Choroid plexus epithelial cell (primary cell): ENCODE measurements around the gene MED10.

ENCODE experiments used
- DNase-seq: peaks from one replicate; pipeline ENCODE4 v3.0.0-alpha.2; 2010; ENCODE audit warnings: low read depth
- H3K4me3 ChIP-seq: 2 replicates; pipeline ENCODE4 v1.5.1; 2011; ENCODE audit warnings: low read depth, mild to moderate bottlenecking, control low read depth, low read length, moderate library complexity
- TF ChIP-seq, protein P1 (sequence below): conservative IDR thresholded peaks from 2 replicates; pipeline ENCODE4 v1.5.1; 2011; ENCODE audit warnings: low read depth, mild to moderate bottlenecking, control low read depth, inconsistent platforms, low read length, moderate library complexity

MED10 gene, protein sequence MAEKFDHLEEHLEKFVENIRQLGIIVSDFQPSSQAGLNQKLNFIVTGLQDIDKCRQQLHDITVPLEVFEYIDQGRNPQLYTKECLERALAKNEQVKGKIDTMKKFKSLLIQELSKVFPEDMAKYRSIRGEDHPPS

DNA sequence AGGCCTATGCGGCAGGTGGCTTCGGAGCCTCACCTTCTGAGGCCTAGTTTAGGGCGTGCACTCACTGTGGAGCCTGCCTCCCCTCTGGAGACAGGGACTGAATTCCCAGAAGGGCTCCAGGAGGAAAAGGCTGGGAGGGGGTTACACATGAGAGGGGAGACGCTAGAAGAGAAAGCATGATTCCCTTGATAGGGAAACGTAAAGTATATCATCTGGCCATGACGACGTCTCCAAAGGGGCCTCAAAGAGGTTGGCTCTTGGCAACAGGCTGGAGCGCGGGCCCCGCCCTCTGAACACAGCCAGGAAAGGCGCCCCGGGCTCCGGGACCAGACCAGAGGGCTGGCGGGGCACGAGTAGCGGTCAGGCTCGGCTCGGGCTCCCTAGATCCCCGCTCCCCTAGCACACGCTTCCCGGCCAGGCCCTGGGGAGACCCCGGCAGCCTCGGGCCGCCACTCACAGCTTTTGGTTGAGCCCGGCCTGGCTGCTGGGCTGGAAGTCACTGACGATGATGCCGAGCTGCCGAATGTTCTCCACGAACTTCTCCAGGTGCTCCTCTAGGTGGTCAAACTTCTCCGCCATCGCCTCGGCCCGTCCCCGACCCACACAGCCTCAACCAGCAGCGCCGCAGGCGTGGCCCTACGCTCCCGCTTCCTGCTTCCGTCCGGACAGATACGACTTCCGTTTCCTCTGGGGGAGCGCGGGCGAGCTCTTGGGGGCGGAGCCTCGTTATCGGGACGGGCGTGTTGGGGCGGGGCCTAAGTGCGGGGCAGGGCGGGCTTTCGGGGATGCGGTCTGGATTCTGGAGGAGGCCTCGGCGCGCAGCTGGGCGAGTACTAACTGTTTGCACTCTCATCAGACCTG, at the start of gene MED10:
TSS of gene MED10 (minus strand) at position 643 of the 861 bp plus-strand sequence. CDS start at position 579, 64 bp downstream.
- DNase-seq = peak; percentile 94
- TF ChIP-seq, protein P1, sequence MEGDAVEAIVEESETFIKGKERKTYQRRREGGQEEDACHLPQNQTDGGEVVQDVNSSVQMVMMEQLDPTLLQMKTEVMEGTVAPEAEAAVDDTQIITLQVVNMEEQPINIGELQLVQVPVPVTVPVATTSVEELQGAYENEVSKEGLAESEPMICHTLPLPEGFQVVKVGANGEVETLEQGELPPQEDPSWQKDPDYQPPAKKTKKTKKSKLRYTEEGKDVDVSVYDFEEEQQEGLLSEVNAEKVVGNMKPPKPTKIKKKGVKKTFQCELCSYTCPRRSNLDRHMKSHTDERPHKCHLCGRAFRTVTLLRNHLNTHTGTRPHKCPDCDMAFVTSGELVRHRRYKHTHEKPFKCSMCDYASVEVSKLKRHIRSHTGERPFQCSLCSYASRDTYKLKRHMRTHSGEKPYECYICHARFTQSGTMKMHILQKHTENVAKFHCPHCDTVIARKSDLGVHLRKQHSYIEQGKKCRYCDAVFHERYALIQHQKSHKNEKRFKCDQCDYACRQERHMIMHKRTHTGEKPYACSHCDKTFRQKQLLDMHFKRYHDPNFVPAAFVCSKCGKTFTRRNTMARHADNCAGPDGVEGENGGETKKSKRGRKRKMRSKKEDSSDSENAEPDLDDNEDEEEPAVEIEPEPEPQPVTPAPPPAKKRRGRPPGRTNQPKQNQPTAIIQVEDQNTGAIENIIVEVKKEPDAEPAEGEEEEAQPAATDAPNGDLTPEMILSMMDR = no peak

GRCh38 chr5:6427694-6428093, 49.3 kb upstream of the MED10 start:
- H3K4me3 ChIP-seq = no peak overlapping the region
- no peak for DNase-seq
- TF ChIP-seq, protein P1 = no peak

More for the DNA sequence above, at the start of gene MED10:
- peak within 1 kb of the TSS; percentile 93 for H3K4me3 ChIP-seq

DNA sequence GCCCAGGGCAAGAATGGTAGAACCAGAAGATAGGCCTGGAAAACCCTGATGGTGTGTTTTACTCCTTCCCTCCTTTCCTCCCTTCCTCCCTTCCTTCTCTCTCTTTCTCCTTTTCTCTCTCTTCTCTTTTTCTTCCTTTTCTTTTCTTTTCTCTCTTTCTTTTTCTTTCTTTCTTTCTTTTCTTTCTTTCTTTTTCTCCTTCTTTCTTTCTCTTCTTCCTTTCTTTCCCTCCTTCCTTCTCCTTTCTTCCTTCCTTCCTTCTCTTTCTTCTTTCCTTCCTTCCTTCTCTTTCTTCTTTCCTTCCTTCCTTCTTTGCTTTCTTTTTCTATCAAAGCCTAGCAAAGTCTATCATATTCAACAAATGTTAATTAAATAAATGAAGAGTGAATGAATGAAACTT, 46.4 kb upstream of the MED10 start:
- DNase-seq = no peak
- H3K4me3 ChIP-seq = no peak overlapping the region
- TF ChIP-seq, protein P1 = no peak

DNA sequence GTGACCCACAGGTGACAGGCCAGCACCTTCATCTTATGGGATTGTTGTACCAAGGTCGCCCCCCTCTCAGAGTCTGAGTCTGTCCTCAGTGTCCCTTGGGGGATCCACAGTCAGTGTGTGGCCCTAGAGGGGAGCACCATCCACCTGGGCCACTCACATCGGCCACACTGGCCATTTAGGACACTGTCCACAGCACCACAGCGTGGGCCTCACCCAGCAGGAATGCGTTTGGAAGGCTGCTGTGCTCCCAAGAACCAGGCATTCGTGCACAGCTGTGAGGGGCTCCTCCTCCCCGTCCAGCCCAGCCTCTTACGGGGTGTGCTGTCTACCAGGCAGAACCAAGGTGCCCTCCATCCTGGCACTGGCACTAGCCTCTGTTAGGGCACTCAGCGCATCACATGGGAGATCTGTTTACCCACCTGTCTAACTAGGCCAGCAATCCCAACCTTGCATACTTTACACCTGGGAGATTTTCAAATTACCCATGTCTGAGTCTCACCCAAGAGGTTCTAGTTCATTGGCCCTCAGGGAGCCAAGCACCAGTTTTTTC, 45.8 kb upstream of the MED10 start:
- DNase-seq = no peak
- no peak overlapping the region for H3K4me3 ChIP-seq
- TF ChIP-seq, protein P1 = no peak

DNA sequence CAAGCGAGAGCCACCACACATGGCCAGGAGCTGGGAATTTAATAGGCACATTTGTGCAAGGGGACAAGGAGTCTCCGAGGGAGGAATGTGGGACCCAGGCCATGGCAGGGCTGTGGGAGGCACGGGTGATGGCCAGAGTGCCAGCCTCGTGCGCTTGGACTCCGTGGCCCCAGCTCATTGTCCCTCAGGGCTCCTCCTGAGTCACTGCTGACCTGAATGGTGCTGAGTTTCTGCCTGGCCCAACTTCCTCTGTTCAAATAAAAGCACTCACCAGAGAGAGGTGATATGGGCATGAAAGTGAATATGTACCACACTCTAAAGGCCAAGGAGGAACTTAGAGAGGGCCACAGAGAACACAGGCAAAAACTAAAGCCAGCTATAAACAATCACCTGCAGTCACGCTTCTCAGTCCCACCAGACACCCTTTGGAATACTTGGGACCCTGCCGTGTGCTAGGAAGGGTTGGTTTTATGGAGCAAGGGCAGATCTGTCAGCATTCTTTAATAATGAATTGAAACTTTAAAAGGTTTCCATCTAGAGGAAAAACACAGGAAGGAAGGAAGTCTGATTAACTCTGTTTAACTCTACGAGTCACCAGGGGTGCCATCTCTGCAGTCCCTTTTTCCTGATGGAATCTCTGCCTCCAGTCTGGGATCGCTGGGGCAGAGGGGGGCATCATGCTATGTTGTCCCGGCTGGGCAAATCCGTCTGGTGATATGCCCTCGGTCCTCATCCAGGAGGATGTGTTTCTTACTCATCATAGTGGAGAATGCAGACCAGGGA, 45.2 kb upstream of the MED10 start:
- H3K4me3 ChIP-seq = no peak overlapping the region
- no peak for DNase-seq
- TF ChIP-seq, protein P1 = no peak

GRCh38 chr5:6419340-6419852, 41.0 kb upstream of the MED10 start:
- no peak for DNase-seq
- no peak overlapping the region for H3K4me3 ChIP-seq
- TF ChIP-seq, protein P1 = no peak
